K562 (cell line): Measurements from ENCODE around the gene SPOCD1. TPM values are rescaled to one million over a fixed set of nuclear protein-coding genes. Genes with fewer than 3 reads are reported as not detected.

Experiments
- ATAC-seq: fragments of 200-7000 bp; cut with Tn5 transposase; 3 replicates; pipeline ENCODE4 v1.9.1; 2020; ENCODE audit warnings: moderate library complexity
- BruUV-seq: library from RNA; stranded (reverse); fragments of 400-500 nt; replicated peaks from 2 replicates; lab custom pipeline; 2021; lab: Mats Ljungman, UMichigan
- CTCF ChIA-PET: fragments of 300-600 bp; formaldehyde crosslinking; extraction: SDS; loops from one replicate; lab custom pipeline; 2021; ENCODE audit warnings: low intra/inter-chr PET ratio; lab: Yijun Ruan, JAX
- POLR2A ChIA-PET: fragments of 300-600, 350-650 bp; sonication (Branson Sonifier 250); formaldehyde crosslinking; extraction: SDS; loops from one replicate; lab custom pipeline; 2021; ENCODE audit warnings: antibody characterized with exemption, inconsistent platforms; lab: Yijun Ruan, JAX
- DNase-seq, 4 experiments: peaks; one replicate each; pipeline versions ENCODE4 v3.0.0 to v3.0.0-alpha.2; 2011 to 2018; ENCODE audit warnings: low spot score in 3 of 4, mixed read lengths in 3 of 4; ENCODE audit errors: extremely low read depth in 1 of 4
- FAIRE-seq: peaks from 2 replicates; lab custom pipeline; 2011; peaks lifted over from hg19 to GRCh38; lab: Jason Lieb, UNC
- H2AFZ ChIP-seq: 2 replicates; pipeline ENCODE4 v1.6.0; 2011; ENCODE audit warnings: low read depth, low read length, control low read depth, inconsistent platforms
- H3K27ac ChIP-seq: fragments of 200-600 bp; 3 replicates; pipeline ENCODE4 v1.8.0; 2011; ENCODE audit warnings: low read depth, mild to moderate bottlenecking, control low read depth, inconsistent platforms, low read length, moderate library complexity, mixed read lengths; ENCODE audit errors: extremely low read depth
- H3K27me3 ChIP-seq, 2 experiments: fragments of 300-600 bp in 1 of 2; 2 replicates in 1 of 2; 3 replicates in 1 of 2; pipeline versions ENCODE4 v1.6.0 to v1.8.0; 2011; ENCODE audit warnings: inconsistent platforms in 2 of 2, low read length in 2 of 2, mild to moderate bottlenecking in 1 of 2, mixed read lengths in 1 of 2, moderate library complexity in 1 of 2; ENCODE audit not compliant: control insufficient read depth in 2 of 2, insufficient read depth in 2 of 2
- H3K36me3 ChIP-seq: fragments of 300-600 bp; 3 replicates; pipeline ENCODE4 v1.8.0; 2011; ENCODE audit warnings: mild to moderate bottlenecking, low read length, inconsistent platforms; ENCODE audit not compliant: control insufficient read depth, insufficient read depth
- H3K4me1 ChIP-seq, 2 experiments: fragments of 200-600 bp in 1 of 2; replicated peaks in 1 of 2; 2 replicates in 1 of 2; 3 replicates in 1 of 2; pipeline versions ENCODE4 v1.5.1 to v1.8.0; 2011; ENCODE audit warnings: inconsistent platforms in 2 of 2, low read length in 2 of 2, mild to moderate bottlenecking in 1 of 2, mixed read lengths in 1 of 2, moderate library complexity in 1 of 2; ENCODE audit not compliant: control insufficient read depth in 2 of 2, insufficient read depth in 2 of 2
- H3K4me2 ChIP-seq: 2 replicates; pipeline ENCODE4 v1.6.1; 2011; ENCODE audit warnings: low read length, control low read depth, inconsistent platforms, mixed read lengths; ENCODE audit not compliant: insufficient read depth
- H3K4me3 ChIP-seq: fragments of 200-600 bp; sonication (generic), shearing (Covaris generic); 2 replicates; pipeline ENCODE4 v1.5.1; 2016; ENCODE audit warnings: control low read depth, inconsistent platforms
- H3K79me2 ChIP-seq: fragments of 200-600 bp; 3 replicates; pipeline ENCODE4 v1.8.0; 2011; ENCODE audit warnings: low read length, inconsistent platforms; ENCODE audit not compliant: control insufficient read depth, insufficient read depth
- H3K9ac ChIP-seq, 2 experiments: 2 replicates each; pipeline versions ENCODE4 v1.6.0 to v1.6.1; 2011; ENCODE audit warnings: low read depth in 2 of 2, low read length in 2 of 2, control low read depth in 1 of 2, inconsistent platforms in 1 of 2, mild to moderate bottlenecking in 1 of 2, mixed read lengths in 1 of 2; ENCODE audit not compliant: insufficient read depth in 1 of 2
- H3K9me1 ChIP-seq: one replicate; pipeline ENCODE4 v1.6.0; 2011; ENCODE audit warnings: inconsistent platforms, mild to moderate bottlenecking, low read length, moderate library complexity; ENCODE audit not compliant: control insufficient read depth, insufficient read depth
- H3K9me3 ChIP-seq: replicated peaks from 2 replicates; pipeline ENCODE4 v1.5.1; 2011; ENCODE audit warnings: low read depth, low read length, inconsistent platforms; ENCODE audit not compliant: control insufficient read depth, insufficient read depth
- H4K20me1 ChIP-seq: replicated peaks from 2 replicates; pipeline ENCODE4 v1.6.1; 2011; ENCODE audit warnings: low read length, inconsistent platforms, mixed read lengths; ENCODE audit not compliant: control insufficient read depth, insufficient read depth
- CBX1 ChIP-seq: sonication (generic); IDR thresholded peaks from 2 replicates; pipeline ENCODE4 v1.6.1; 2016; ENCODE audit warnings: antibody characterized with exemption, low read depth, mild to moderate bottlenecking
- EP300 ChIP-seq: IDR thresholded peaks from 2 replicates; pipeline ENCODE4 v1.6.1; 2012; ENCODE audit warnings: low read length, improper control_type of control experiment
- FOXK1 ChIP-seq: sonication (generic); formaldehyde crosslinking; IDR thresholded peaks from 2 replicates; pipeline ENCODE4 v1.8.0; 2022; ENCODE audit warnings: missing genetic modification reagents, mild to moderate bottlenecking, borderline replicate concordance
- FOXO4 ChIP-seq: fragments of 450-650 bp; formaldehyde crosslinking; IDR thresholded peaks from 2 replicates; pipeline ENCODE4 v1.4.0; 2020; ENCODE audit warnings: mild to moderate bottlenecking, moderate library complexity
- GTF3C2 ChIP-seq: IDR thresholded peaks from 3 replicates; pipeline ENCODE4 v1.6.1; 2011; ENCODE audit warnings: borderline replicate concordance, mild to moderate bottlenecking, moderate library complexity; ENCODE audit not compliant: insufficient read length; ENCODE audit errors: extremely low read depth
- TCF3 ChIP-seq: sonication (generic); formaldehyde crosslinking; IDR thresholded peaks from 2 replicates; pipeline ENCODE4 v1.4.0; 2020; ENCODE audit warnings: mild to moderate bottlenecking, missing genetic modification reagents
- ZBTB2 ChIP-seq: fragments of 450-650 bp; IDR thresholded peaks from 2 replicates; pipeline ENCODE4 v1.6.1; 2016; ENCODE audit warnings: antibody characterized with exemption
- WGBS: fragments of 100-300 bp; shearing (Covaris generic); methylation state at CpG from one replicate; pipeline ENCODE4 v1.1.6; 2016; ENCODE audit warnings: low coverage, mixed read lengths; ENCODE audit not compliant: insufficient coverage; ENCODE audit errors: missing lambda C conversion rate; 5-methylcytosine and 5-hydroxymethylcytosine counted together
- in situ Hi-C: fragments of 300-500 bp; cut with MboI; formaldehyde crosslinking; loops from 4 replicates; pipeline ENCODE4 v1.15.0; 2018; ENCODE audit warnings: inconsistent platforms, mixed read lengths
- intact Hi-C: fragments of 100-400 bp; cut with micrococcal nuclease; formaldehyde crosslinking; loops from 2 replicates; pipeline ENCODE4 v1.14.2; 2022
- polyA plus RNA-seq, 8 experiments: library from polyadenylated mRNA; depleted of rRNA in 4 of 8; stranded (reverse) in 5 of 8; unstranded in 3 of 8; fragments of >200 nt; fragmentation: Nextera tagmentation in 2 of 8; fragmentation: Illumina TruSeq in 1 of 8; extraction: Ambion mirVana in 2 of 8; extraction: Trizol in 1 of 8; gene quantifications; 2 replicates each; pipeline versions ENCODE4 v1.2.1 to v1.2.3, GENCODE V29; 2011 to 2014; ENCODE audit warnings: inconsistent platforms in 1 of 8, missing spikeins in 1 of 8
- total RNA-seq, 7 experiments: library from RNA; depleted of rRNA in 6 of 7; stranded (reverse); fragments of >200 nt in 6 of 7; fragmentation: Illumina TruSeq in 2 of 7; extraction: Trizol in 2 of 7; gene quantifications; 2 replicates each; pipeline versions ENCODE4 v1.2.1 to v1.2.3, GENCODE V29; 2011 to 2021; ENCODE audit warnings: low replicate concordance in 1 of 7

Gene SPOCD1
- total and polyA plus RNA-seq, 9 of the 15 experiments (the other 6 are each of a cell fraction or from before 2014, with no cell fraction given): 0.03 to 0.71 (median 0.26) TPM; not detected in 1

GRCh38 chr1:31761883-31762282, 53.9 kb downstream of the SPOCD1 start:
- FAIRE-seq (no peak), ATAC-seq (no peak), DNase-seq (no peak)
- no peak overlapping the region for H3K4me2 ChIP-seq
- no peaks in the 10 kb centered on the region for H3K79me2 ChIP-seq
- H3K4me3 ChIP-seq: no peak overlapping the region
- H3K9me3 ChIP-seq: no peaks in the 10 kb centered on the region
- no peak overlapping the region for H3K9ac ChIP-seq
- no peaks in the 10 kb centered on the region for H3K9me1 ChIP-seq
- in situ Hi-C loops (no loop called here), intact Hi-C loops (no loop called here)
- peaks cover 54 to 76% of the 10 kb centered on the region in 2 experiments for H3K27me3 ChIP-seq
- 13% methylated on average over 6 of the region's 6 CpGs for WGBS
- H3K27ac ChIP-seq: no peak overlapping the region
- H4K20me1 ChIP-seq: peaks cover 54% of the 10 kb centered on the region
- H2AFZ ChIP-seq: no peak overlapping the region
- H3K4me1 ChIP-seq: peaks cover 10 to 31% of the 10 kb centered on the region in 2 experiments; a peak in 4 of 5 replicates
- BruUV-seq: no TSS peak
- CTCF ChIA-PET: interaction anchor here (0.7 to 1.6 kb wide), 5 partner anchors 27 to 301 kb away, joined by 3 to 7 read pairs (median 3); no protein-coding TSS in a partner anchor
- no peaks in the 10 kb centered on the region for H3K36me3 ChIP-seq
- POLR2A ChIA-PET: no interaction called here
- no peak for TF ChIP-seq FOXO4 (CRISPR knock-in tag)
- no peak for TF ChIP-seq TCF3 (CRISPR knock-in tag)
- TF ChIP-seq FOXK1 (CRISPR knock-in tag): no peak
- no peak for TF ChIP-seq CBX1
- TF ChIP-seq EP300: no peak
- TF ChIP-seq ZBTB2: no peak
- no peak for TF ChIP-seq GTF3C2
